K562 (cell line): ENCODE results near the gene SPDYE11. TPM values are rescaled to one million over a fixed set of nuclear protein-coding genes. Genes with fewer than 3 reads are reported as not detected.

Experiments
- ARNT ChIP-seq, 2 experiments: fragments of 450-650 bp; IDR thresholded peaks; 2 replicates each; pipeline ENCODE4 v1.6.1; 2016; ENCODE audit warnings: mild to moderate bottlenecking in 1 of 2
- E2F3 ChIP-seq: fragments of 250-450 bp; sonication (Bioruptor Pico); IDR thresholded peaks from 2 replicates; pipeline ENCODE4 v1.4.0; 2020; ENCODE audit warnings: mild to moderate bottlenecking
- ELF4 ChIP-seq: fragments of 450-650 bp; formaldehyde crosslinking; IDR thresholded peaks from 2 replicates; pipeline ENCODE4 v1.4.0; 2022; ENCODE audit warnings: missing genetic modification characterization
- KDM5B ChIP-seq: fragments of 200-600 bp; sonication (generic); IDR thresholded peaks from 2 replicates; pipeline ENCODE4 v1.6.1; 2012; ENCODE audit warnings: low read depth, mild to moderate bottlenecking, moderate library complexity, low read length, control low read depth, inconsistent platforms; ENCODE audit not compliant: insufficient replicate concordance
- MBD2 ChIP-seq: sonication (generic); IDR thresholded peaks from 2 replicates; pipeline ENCODE4 v1.6.1; 2016; ENCODE audit warnings: low read depth, borderline replicate concordance
- MGA ChIP-seq: fragments of 450-650 bp; IDR thresholded peaks from 2 replicates; pipeline ENCODE4 v1.6.1; 2016; ENCODE audit warnings: mild to moderate bottlenecking, moderate library complexity
- MTA3 ChIP-seq: fragments of 450-650 bp; formaldehyde crosslinking; IDR thresholded peaks from 2 replicates; pipeline ENCODE4 v1.6.1; 2017; ENCODE audit warnings: mild to moderate bottlenecking, borderline replicate concordance
- RAD51 ChIP-seq: fragments of 450-650 bp; IDR thresholded peaks from 2 replicates; pipeline ENCODE4 v1.7.1; 2016; ENCODE audit warnings: low read depth, mild to moderate bottlenecking, borderline replicate concordance
- SP1 ChIP-seq: sonication (generic); formaldehyde crosslinking; IDR thresholded peaks from 2 replicates; pipeline ENCODE4 v1.8.1; 2022; ENCODE audit warnings: mild to moderate bottlenecking, missing genetic modification reagents
- YY1 ChIP-seq, 3 experiments: IDR thresholded peaks; 2 replicates each; pipeline ENCODE4 v1.6.1; 2011; ENCODE audit warnings: low read length in 2 of 3, mild to moderate bottlenecking in 2 of 3, moderate library complexity in 2 of 3, borderline replicate concordance in 1 of 3, control low read depth in 1 of 3, low read depth in 1 of 3; ENCODE audit not compliant: insufficient read depth in 3 of 3, insufficient replicate concordance in 2 of 3, control insufficient read depth in 1 of 3, insufficient read length in 1 of 3; ENCODE audit errors: extremely low read depth in 1 of 3
- ZBTB1 ChIP-seq: sonication (generic); formaldehyde crosslinking; IDR thresholded peaks from 2 replicates; pipeline ENCODE4 v1.8.1; 2023; ENCODE audit warnings: missing genetic modification reagents, low read depth, mild to moderate bottlenecking, borderline replicate concordance
- polyA plus RNA-seq, 8 experiments: library from polyadenylated mRNA; depleted of rRNA in 4 of 8; stranded (reverse) in 5 of 8; unstranded in 3 of 8; fragments of >200 nt; fragmentation: Nextera tagmentation in 2 of 8; fragmentation: Illumina TruSeq in 1 of 8; extraction: Ambion mirVana in 2 of 8; extraction: Trizol in 1 of 8; gene quantifications; 2 replicates each; pipeline versions ENCODE4 v1.2.1 to v1.2.3, GENCODE V29; 2011 to 2014; ENCODE audit warnings: inconsistent platforms in 1 of 8, missing spikeins in 1 of 8
- total RNA-seq, 7 experiments: library from RNA; depleted of rRNA in 6 of 7; stranded (reverse); fragments of >200 nt in 6 of 7; fragmentation: Illumina TruSeq in 2 of 7; extraction: Trizol in 2 of 7; gene quantifications; 2 replicates each; pipeline versions ENCODE4 v1.2.1 to v1.2.3, GENCODE V29; 2011 to 2021; ENCODE audit warnings: low replicate concordance in 1 of 7
- TF ChIP-seq, protein P1 (sequence below): fragments of 450-650 bp; formaldehyde crosslinking; conservative IDR thresholded peaks from 2 replicates; pipeline ENCODE4 v1.4.0; 2022; ENCODE audit warnings: mild to moderate bottlenecking, missing genetic modification characterization

The SPDYE11 gene
- total and polyA plus RNA-seq, 9 of the 15 experiments (the other 6 are each of a cell fraction or from before 2014, with no cell fraction given) = 0.06 to 0.27 TPM; not detected in 7

GRCh38 chr7:73005693-73006447 lies 51.8 kb downstream of the SPDYE11 start (continued):
- peak in 1 of 3 experiments; percentile 39 for TF ChIP-seq YY1 (IDR thresholded peaks at IDR 0.05; ENCODE audit: borderline replicate concordance in 1 of 3, control insufficient read depth in 1 of 3, extremely low read depth in 1 of 3, insufficient read depth in 3 of 3, insufficient read length in 1 of 3, insufficient replicate concordance in 2 of 3, low read depth in 1 of 3, low read length in 2 of 3)
- peak; percentile 82 for TF ChIP-seq KDM5B
- TF ChIP-seq ARNT (IDR thresholded peaks at IDR 0.05) = peak in 1 of 2 experiments; percentile 19; a peak in 1 of 4 replicates
- 0 out of 2 replicates have a peak, but pooled peaks have one; percentile 17 for TF ChIP-seq MGA
- peak; percentile 27; the same call in 1 of the 2 replicates for TF ChIP-seq E2F3
- 0 out of 2 replicates have a peak, but pooled peaks have one; percentile 6 for TF ChIP-seq RAD51
- peak; percentile 78 for TF ChIP-seq MBD2
- TF ChIP-seq ZBTB1 (CRISPR knock-in tag) = peak; percentile 78; the same call in 1 of the 2 replicates
- TF ChIP-seq, protein P1, sequence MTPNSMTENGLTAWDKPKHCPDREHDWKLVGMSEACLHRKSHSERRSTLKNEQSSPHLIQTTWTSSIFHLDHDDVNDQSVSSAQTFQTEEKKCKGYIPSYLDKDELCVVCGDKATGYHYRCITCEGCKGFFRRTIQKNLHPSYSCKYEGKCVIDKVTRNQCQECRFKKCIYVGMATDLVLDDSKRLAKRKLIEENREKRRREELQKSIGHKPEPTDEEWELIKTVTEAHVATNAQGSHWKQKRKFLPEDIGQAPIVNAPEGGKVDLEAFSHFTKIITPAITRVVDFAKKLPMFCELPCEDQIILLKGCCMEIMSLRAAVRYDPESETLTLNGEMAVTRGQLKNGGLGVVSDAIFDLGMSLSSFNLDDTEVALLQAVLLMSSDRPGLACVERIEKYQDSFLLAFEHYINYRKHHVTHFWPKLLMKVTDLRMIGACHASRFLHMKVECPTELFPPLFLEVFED (CRISPR knock-in tag) = 0 out of 2 replicates have a peak, but pooled peaks have one; percentile 52
- TF ChIP-seq MTA3 = peak; percentile 72; the same call in 1 of the 2 replicates
- TF ChIP-seq ELF4 (CRISPR knock-in tag) = peak; percentile 59; the same call in 1 of the 2 replicates
- peak; percentile 75; the same call in 1 of the 2 replicates for TF ChIP-seq SP1 (CRISPR knock-in tag)
